Chondrocyte (in vitro differentiated cells): Measurements from ENCODE around the gene IL18BP. TPM values are rescaled to one million over a fixed set of nuclear protein-coding genes. Genes with fewer than 3 reads are reported as not detected.
A peak's percentile ranks its signal among the peaks of the same experiment; 100 is the strongest.

Experiments
- DNase-seq: peaks from one replicate; pipeline ENCODE4 v3.0.0; 2021; ENCODE audit warnings: mixed read lengths, low spot score
- H3K27ac Mint-ChIP-seq: one replicate; pipeline ENCODE4 v1.8.0; 2021; ENCODE audit warnings: mild to moderate bottlenecking, moderate library complexity, mixed read lengths; ENCODE audit not compliant: unreplicated experiment
- H3K27me3 Mint-ChIP-seq: 2 replicates; pipeline ENCODE4 v1.8.0; 2021; ENCODE audit warnings: low read depth, mixed read lengths
- H3K36me3 Mint-ChIP-seq: 2 replicates; pipeline ENCODE4 v1.8.0; 2021; ENCODE audit warnings: low read depth, mixed read lengths
- H3K4me1 Mint-ChIP-seq: 2 replicates; pipeline ENCODE4 v1.8.0; 2021; ENCODE audit warnings: low read depth, mild to moderate bottlenecking, mixed read lengths
- H3K4me3 Mint-ChIP-seq: one replicate; pipeline ENCODE4 v1.8.0; 2021; ENCODE audit warnings: mild to moderate bottlenecking, moderate library complexity, mixed read lengths; ENCODE audit not compliant: unreplicated experiment
- H3K9me3 Mint-ChIP-seq: 2 replicates; pipeline ENCODE4 v1.8.0; 2021; ENCODE audit warnings: low read depth, mixed read lengths
- total RNA-seq: library from RNA; stranded (reverse); gene quantifications from 3 replicates; pipeline ENCODE4 v1.2.1, GENCODE V29; 2021
- TF ChIP-seq, protein P1 (sequence below): fragments of 200-600 bp; sonication (generic); IDR thresholded peaks from 2 replicates; pipeline ENCODE4 v1.5.0; 2021; ENCODE audit warnings: antibody characterized with exemption, mild to moderate bottlenecking, moderate library complexity

Gene IL18BP
- total RNA-seq, 1 donor from 2014 or later = 9.6 TPM

DNA sequence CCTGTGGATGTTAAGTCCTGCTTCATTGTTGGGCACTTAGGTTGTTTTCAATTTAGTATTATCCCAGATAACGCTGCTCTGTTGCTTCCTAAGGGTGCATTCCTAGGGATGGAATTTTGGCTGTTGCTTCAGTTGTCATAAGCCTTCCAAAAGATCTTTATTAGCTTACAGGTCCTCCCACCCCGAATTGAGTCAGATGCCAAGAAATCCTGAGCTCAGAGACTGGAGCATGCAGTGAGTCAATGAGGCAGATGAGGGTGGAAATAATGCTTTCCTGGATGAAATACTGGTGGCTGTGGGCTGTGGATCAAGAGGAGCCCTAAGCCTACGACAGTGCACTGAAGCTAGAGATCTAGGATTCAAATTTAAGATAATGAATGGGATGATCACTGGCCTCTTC, 10.7 kb upstream of the IL18BP start:
- Mint-ChIP-seq H3K27ac (peak overlapping the region; percentile 63), H3K27me3 (no peaks in the 10 kb centered on the region), H3K4me3 (no peak overlapping the region), H3K9me3 (peaks cover 1% of the 10 kb centered on the region), H3K4me1 (peaks cover 38% of the 10 kb centered on the region), H3K36me3 (peaks cover 28% of the 10 kb centered on the region)
- no peak for DNase-seq
- TF ChIP-seq, protein P1, sequence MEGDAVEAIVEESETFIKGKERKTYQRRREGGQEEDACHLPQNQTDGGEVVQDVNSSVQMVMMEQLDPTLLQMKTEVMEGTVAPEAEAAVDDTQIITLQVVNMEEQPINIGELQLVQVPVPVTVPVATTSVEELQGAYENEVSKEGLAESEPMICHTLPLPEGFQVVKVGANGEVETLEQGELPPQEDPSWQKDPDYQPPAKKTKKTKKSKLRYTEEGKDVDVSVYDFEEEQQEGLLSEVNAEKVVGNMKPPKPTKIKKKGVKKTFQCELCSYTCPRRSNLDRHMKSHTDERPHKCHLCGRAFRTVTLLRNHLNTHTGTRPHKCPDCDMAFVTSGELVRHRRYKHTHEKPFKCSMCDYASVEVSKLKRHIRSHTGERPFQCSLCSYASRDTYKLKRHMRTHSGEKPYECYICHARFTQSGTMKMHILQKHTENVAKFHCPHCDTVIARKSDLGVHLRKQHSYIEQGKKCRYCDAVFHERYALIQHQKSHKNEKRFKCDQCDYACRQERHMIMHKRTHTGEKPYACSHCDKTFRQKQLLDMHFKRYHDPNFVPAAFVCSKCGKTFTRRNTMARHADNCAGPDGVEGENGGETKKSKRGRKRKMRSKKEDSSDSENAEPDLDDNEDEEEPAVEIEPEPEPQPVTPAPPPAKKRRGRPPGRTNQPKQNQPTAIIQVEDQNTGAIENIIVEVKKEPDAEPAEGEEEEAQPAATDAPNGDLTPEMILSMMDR = no peak

DNA sequence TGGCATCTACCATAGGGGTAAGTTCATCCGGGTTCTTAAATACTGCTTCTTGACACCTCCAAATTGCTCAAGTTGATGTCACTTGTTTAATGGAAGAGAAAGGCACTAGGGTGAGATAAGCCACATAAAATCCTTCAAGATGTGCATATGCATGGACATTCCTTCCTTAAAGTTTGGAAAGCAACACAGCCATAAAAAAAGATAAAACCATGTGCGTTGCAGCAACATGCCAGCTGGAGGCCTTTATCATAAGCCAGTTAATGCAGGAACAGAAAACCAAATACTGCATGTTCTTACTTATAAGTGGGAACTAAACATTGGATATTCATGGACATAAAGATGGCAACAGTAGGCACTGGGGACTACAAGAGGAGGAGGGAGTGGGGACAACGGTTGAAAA, 8.0 kb upstream of the IL18BP start:
- DNase-seq = no peak
- Mint-ChIP-seq H3K36me3 (peaks cover 26% of the 10 kb centered on the region), H3K4me1 (peaks cover 38% of the 10 kb centered on the region), H3K27ac (no peak overlapping the region), H3K4me3 (no peak overlapping the region), H3K27me3 (no peaks in the 10 kb centered on the region), H3K9me3 (peaks cover 4% of the 10 kb centered on the region)
- TF ChIP-seq, protein P1 = no peak

DNA sequence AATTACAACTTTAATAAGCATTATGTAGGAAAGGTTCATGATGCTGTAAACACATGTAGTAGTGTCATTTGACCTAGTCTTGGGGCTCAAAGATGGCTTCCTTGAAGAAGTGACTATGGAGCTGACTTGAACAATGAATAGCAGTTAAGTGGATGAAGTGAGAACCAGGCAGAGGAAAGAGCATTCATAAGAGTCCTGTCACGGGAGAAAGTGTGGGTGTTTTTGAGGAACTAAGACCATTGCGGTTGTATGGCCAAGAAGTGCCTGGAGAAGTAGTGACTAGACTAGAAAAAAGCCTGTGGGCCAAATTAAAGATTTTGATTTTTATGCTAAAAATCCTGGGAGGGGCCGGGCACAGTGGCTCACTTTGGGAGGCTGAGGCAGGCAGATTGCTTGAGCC, 7.2 kb upstream of the IL18BP start:
- DNase-seq = no peak
- Mint-ChIP-seq H3K4me1 (peaks cover 32% of the 10 kb centered on the region), H3K36me3 (peaks cover 22% of the 10 kb centered on the region), H3K4me3 (no peak overlapping the region), H3K27ac (no peak overlapping the region), H3K9me3 (peaks cover 4% of the 10 kb centered on the region), H3K27me3 (no peaks in the 10 kb centered on the region)
- TF ChIP-seq, protein P1 = no peak

DNA sequence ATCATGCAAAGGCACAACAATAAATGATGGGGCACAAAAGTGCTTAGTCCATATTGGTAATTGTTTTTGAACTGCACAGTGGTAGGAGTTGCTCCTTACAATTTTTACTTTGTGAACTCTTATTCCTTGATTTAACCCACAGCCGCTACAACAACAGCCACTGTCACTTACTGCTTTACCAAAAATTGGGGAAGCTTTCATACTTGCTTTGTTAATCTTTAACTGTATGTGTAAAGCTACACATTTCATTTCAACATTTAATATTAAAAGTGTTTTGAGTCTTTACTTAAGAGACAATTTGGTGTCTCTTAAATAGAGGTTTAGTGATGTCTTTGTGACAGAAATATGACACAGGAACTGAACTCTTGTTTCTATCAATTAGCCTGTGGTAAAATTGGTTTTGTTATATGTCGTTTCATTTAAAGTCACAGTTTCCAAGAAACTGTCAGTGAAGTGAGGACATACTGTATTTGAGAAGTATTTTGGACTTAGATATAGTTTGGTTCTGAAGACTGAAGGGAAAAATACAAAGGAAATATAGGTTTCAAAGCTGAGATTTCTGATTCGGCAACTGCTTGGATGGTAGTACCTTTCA, 6.5 kb upstream of the IL18BP start:
- H3K4me3 Mint-ChIP-seq = no peak overlapping the region
- no peak for DNase-seq
- no peak overlapping the region for H3K27ac Mint-ChIP-seq
- TF ChIP-seq, protein P1 = no peak
- H3K9me3 Mint-ChIP-seq = peaks cover 4% of the 10 kb centered on the region
- H3K36me3 Mint-ChIP-seq = peaks cover 18% of the 10 kb centered on the region
- no peaks in the 10 kb centered on the region for H3K27me3 Mint-ChIP-seq
- H3K4me1 Mint-ChIP-seq = peaks cover 25% of the 10 kb centered on the region

DNA sequence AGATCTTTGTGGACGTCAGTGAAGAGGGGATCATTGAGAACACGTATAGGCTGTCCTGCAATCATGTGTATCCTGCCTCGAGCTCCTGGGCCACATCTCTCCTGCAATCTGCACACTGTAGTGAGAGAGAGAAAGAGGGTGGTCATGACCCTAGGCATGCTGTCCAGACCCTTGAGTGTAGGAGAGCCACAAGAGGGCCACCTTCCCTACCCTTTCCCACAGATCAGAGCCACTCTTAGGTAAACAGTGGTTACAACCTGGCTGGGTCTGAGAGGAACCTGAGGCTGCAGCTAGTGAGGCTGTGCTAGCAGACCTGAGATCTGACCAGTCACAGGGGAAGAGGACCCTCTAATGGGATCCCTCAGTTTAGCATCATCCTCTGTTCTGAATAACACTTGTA, 3.9 kb upstream of the IL18BP start:
- Mint-ChIP-seq H3K27ac (no peak overlapping the region), H3K4me1 (peaks cover 29% of the 10 kb centered on the region), H3K27me3 (no peaks in the 10 kb centered on the region), H3K4me3 (no peak overlapping the region), H3K9me3 (peaks cover 4% of the 10 kb centered on the region), H3K36me3 (peaks cover 20% of the 10 kb centered on the region)
- DNase-seq = no peak
- TF ChIP-seq, protein P1 = no peak
